NCI-H128 (cell line): ENCODE results near the gene INSYN2B.

Experiments
- DNase-seq: peaks from one replicate; lab custom pipeline; 2025; ENCODE audit not compliant: unreplicated experiment; lab: John Stamatoyannopoulos, UW

The INSYN2B gene

DNA sequence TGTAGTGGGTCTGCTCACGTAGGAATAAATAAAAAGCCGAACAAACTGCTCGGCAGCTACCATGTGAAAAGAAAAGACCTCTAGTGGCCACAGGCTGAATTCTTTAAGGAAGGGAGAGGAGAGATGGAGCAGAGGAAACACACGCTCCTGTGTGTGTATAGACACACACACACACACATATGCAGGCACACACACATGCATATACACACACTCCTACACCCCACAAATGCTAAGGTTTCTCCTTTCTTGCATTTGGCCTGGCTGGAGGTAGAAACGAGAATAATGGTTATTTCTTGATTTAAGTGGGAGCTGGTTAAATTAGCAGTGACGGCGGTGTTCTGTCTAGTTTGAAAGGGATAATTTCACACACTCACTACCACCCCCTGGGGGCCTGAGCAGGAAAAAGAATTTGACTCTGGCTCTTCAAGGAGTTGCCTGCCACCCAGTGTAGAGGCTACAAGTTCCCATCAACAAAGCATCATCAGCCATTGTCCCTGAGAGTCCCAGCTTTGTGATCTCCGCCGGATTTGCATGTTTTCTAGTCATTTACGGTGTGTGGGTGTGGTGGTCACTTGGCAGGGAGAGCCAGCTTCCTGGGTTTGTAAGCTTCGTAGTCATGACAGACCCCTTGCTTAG is at the start of gene INSYN2B:
TSS of gene INSYN2B (minus strand) at position 78 of the 636 bp plus-strand sequence. CDS start 96,597 bp downstream, outside the sequence.
- DNase-seq: no peak

- DNase-seq: no peak
Measured at GRCh38 chr5:170028124-170028523, 47.8 kb upstream of the INSYN2B start.

- DNase-seq: no peak
Measured at GRCh38 chr5:170025853-170026252, 45.6 kb upstream of the INSYN2B start.

DNA sequence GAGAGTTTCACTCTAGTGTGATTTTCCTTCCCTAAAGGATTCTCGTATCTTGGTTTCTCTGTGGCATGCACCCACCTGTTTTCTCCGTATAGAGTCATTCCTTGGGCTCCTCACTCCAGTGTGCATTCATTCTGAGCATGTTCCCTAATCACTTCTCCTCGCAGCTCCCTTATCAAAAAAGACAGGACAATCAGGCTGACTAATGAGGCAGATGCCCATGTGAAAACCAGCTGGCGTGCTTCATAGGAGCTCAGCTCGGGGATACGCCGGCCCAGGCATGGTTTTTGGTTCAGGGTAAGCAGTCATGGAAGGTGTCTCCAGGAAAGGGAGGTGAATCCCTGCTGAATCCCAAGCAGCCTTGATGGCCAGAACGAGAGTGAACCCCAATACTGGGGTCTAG is 41.2 kb upstream of the INSYN2B start:
- no peak for DNase-seq

DNA sequence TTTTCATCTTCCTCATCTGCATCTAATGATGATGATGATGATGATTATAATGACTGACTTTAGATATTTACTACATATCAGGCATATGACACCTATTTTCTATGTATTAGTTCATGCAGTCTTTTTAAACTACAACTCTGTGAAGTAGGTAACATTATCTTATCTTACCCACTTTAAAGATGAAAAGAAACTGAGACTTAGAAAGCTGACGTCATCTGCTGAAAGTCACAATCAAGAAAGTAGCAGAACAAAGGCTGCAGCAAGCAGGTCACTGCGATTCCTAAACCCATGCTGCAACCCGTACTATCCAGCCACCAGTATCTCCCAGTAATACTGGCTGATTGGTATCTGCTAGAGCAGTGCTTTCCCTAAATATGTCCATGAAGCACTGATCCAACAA is 40.1 kb upstream of the INSYN2B start:
- no peak for DNase-seq

GRCh38 chr5:170012622-170013021 is 32.3 kb upstream of the INSYN2B start:
- no peak for DNase-seq

DNA sequence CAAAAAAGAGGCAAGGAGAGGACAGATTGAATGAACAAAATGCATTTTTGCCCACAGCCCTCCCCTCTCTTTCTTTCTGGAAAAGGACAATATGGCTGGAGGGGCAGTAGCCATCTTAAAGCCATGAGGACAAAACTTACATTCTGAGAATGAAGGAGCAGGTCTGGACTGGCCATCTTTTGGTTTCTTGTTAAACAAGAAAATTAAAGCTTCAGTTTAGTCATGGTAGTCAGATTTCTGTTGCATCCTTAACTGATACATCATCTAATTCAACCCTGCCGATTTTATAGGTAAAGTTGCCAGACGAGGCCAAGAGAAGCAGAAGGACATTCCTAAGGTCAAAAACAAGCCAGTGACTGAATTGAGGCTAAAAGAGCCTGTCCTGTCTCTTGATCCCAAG is 31.5 kb upstream of the INSYN2B start:
- no peak for DNase-seq

- no peak for DNase-seq
Measured at GRCh38 chr5:170010595-170010994, 30.3 kb upstream of the INSYN2B start.

DNA sequence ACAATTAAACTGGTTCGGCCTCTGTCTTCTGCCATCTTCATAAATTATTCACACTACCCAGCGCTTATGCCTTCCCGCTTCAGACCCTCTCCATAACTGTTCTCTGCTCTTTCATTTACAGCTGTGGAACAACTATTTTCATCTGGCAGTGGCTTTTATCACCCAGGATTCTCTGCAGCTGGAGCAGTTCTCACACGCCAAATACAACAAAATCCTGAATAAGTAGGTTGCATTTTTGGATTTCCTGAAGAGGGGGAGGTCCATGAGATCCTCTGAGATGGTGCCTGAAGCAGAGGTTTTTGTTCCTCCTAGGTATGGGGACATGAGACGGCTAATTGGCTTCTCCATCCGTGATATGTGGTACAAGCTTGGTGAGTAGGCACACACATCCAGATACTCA is 28.1 kb upstream of the INSYN2B start:
- DNase-seq: no peak

- DNase-seq: no peak
Measured at GRCh38 chr5:170006021-170006420, 25.7 kb upstream of the INSYN2B start.

GRCh38 chr5:170000155-170000554 is 19.9 kb upstream of the INSYN2B start:
- no peak for DNase-seq

DNA sequence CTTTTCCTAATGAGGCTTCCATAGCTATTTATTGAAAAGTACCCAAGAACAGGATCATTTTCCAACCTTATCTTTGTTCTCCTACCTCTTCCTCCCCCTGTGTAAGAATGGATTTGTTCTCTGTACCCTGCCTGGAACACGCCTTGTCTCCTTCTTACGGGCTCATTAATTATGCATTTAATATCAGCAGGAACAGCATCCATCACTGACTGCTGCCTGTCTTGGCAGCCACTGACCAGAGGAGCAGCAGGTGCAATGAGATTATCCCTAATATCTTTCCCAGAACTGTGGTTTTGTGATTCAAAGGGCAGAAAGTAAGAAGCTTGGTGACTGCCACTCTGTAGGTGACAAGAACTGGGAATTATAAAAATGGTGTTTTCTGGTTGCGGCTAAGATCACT is 19.3 kb upstream of the INSYN2B start:
- no peak for DNase-seq

- no peak for DNase-seq
Measured at GRCh38 chr5:169997798-169998197, 17.5 kb upstream of the INSYN2B start.

DNA sequence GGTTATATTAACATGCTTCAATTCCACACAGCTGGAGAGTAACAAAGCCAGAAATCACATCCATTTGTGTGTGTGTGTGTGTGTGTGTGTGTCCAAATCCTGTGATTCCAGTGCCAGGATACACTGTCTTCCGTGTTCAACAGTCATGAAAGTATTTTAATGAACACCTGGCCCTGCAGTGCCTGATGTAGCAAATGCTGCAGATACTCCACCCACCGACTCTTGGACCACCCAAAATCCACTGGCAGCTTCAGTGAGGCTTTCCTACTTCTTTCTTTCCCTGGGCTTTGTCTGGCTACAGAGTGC is 13.1 kb upstream of the INSYN2B start:
- DNase-seq: no peak

GRCh38 chr5:169992789-169993484 is 12.6 kb upstream of the INSYN2B start:
- no peak for DNase-seq

GRCh38 chr5:169991115-169991869 is 11.0 kb upstream of the INSYN2B start:
- DNase-seq: no peak

GRCh38 chr5:169989365-169989764 is 9.1 kb upstream of the INSYN2B start:
- DNase-seq: no peak

DNA sequence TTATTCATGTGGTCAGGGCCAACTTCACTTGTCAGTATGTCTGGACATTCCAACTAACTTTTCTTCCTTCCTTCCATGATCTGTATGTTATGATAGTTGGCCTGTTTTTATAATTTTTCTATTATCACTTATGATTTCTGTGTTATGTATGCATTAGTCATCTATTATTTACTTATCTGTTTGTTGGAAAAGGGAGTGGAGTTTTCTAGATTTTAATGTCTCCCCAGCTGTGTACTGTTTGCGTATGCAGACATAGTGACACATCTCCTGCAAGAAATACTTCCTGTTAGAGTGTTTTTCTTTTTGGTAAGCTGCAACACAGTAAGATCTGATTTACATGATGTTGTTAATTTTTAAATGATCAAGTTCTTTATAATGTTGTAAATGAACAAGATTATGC is 8.7 kb upstream of the INSYN2B start:
- no peak for DNase-seq

DNA sequence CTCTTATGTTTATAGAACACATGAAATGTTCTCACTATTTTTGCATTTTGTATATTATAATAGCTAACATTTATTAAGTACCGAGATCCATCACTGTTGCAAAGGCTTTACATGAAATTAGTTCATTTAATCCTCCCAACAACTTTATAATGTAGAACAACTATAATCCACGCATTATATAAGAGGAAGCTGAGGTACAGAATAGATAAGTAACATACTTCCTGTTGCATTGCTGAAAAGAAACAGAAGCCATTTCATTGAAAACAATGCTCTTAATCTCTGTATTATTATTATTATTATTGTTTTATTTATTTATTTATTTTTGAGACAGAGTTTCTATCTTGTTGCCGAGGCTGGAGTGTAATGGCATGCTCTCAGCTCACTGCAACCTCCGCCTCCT is 7.9 kb upstream of the INSYN2B start:
- DNase-seq: no peak

GRCh38 chr5:169979871-169980270 is 424 bp downstream of the INSYN2B start:
- DNase-seq: no peak

DNA sequence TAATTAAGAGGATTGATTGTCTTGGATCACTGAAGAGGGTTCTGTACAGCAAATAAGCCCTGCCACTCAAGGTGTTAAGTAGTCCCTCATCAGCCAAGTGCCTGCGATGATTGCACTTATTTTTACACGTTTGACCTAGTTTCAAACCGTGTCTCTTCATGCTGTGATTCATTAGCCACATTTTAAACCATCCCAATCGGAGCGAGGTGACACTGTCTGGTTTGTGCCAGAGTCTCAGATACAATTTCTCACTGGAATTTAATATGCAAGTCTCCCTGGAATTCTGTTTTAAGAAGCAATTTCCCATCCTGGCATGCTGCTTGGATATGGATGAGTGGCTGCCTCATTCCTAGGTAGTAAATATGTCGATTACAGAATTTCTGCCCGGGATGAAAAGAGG is 1.6 kb downstream of the INSYN2B start:
- DNase-seq: no peak

GRCh38 chr5:169974121-169974770 is 6.0 kb downstream of the INSYN2B start:
- no peak for DNase-seq
